ENCODE data around the gene BABAM2. TPM values are rescaled to one million over a fixed set of nuclear protein-coding genes. Genes with fewer than 3 reads are reported as not detected.

The BABAM2 gene
- total and polyA plus RNA-seq, 2 experiments from 2014 or later, result 17.8 to 21.5 TPM

- Histone ChIP-seq H3F3A (replicated peaks; ENCODE audit: low read depth) (no peaks in the 10 kb centered on the region), H3K4me2 (no peak overlapping the region), H3K36me3 (ENCODE audit: insufficient read depth) (no peaks in the 10 kb centered on the region), H3K4me1 (ENCODE audit: insufficient read depth) (peaks cover 22% of the 10 kb centered on the region), H2AFZ (no peak overlapping the region), H4K20me1 (replicated peaks; ENCODE audit: insufficient read depth) (no peaks in the 10 kb centered on the region), H3K4me3 (no peak overlapping the region), H3K9me2 (ENCODE audit: insufficient read depth) (peaks cover 7% of the 10 kb centered on the region), H3K27me3 (ENCODE audit: insufficient read depth) (no peaks in the 10 kb centered on the region), H3K27ac (ENCODE audit: low read depth) (no peak overlapping the region), H3K79me2 (replicated peaks; ENCODE audit: insufficient read depth) (no peaks in the 10 kb centered on the region)
- peaks cover 5% of the 10 kb centered on the region for H3K27me3 Mint-ChIP-seq (ENCODE audit: insufficient read depth, low read depth, poor library complexity)
- no peaks in the 10 kb centered on the region for H3K9me3 Mint-ChIP-seq
- peaks cover 51% of the 10 kb centered on the region for H3K4me1 Mint-ChIP-seq
- DNase-seq (ENCODE audit: low spot score) (no peak), ATAC-seq (no peak)
- TF ChIP-seq POLR2AphosphoS5 (IDR thresholded peaks at IDR 0.05; ENCODE audit: low read depth) (no peak), JUNB (IDR thresholded peaks at IDR 0.05; ENCODE audit: unreplicated experiment) (no peak), EZH2 (IDR thresholded peaks at IDR 0.05; ENCODE audit: low read depth, unreplicated experiment) (no peak), ZNF462 (CRISPR knock-in tag; IDR thresholded peaks at IDR 0.05) (no peak), REST (IDR thresholded peaks at IDR 0.05; ENCODE audit: unreplicated experiment) (no peak), CTCF (conservative IDR thresholded peaks at IDR 0.05; ENCODE audit: low read depth in 2 of 2) (no peak)
- H3K36me3 Mint-ChIP-seq (ENCODE audit: low read depth), result no peaks in the 10 kb centered on the region
- no peak overlapping the region for H3K4me3 Mint-ChIP-seq
- H3K27ac Mint-ChIP-seq, result no peak overlapping the region
These were observed 431.9 kb downstream of the BABAM2 start for GRCh38 chr2:28322456-28322855.
